Measurements from ENCODE around the gene CTSW.

- TF ChIP-seq CTCF (conservative IDR thresholded peaks at IDR 0.05; ENCODE audit: low read depth, low read length): no peak
- TF ChIP-seq MAZ (IDR thresholded peaks at IDR 0.05; ENCODE audit: borderline replicate concordance, low read depth, low read length): no peak
- no peak for TF ChIP-seq POLR2A (IDR thresholded peaks at IDR 0.05; ENCODE audit: low read depth, low read length)
- TF ChIP-seq RFX5 (IDR thresholded peaks at IDR 0.05; ENCODE audit: low read depth, low read length): no peak
- TF ChIP-seq SMC3 (IDR thresholded peaks at IDR 0.05; ENCODE audit: low read depth, low read length): no peak
- TF ChIP-seq MXI1 (IDR thresholded peaks at IDR 0.05; ENCODE audit: borderline replicate concordance, low read depth, low read length): no peak
- TF ChIP-seq MAFK (IDR thresholded peaks at IDR 0.05; ENCODE audit: low read depth, low read length): no peak
- TF ChIP-seq RAD21 (IDR thresholded peaks at IDR 0.05; ENCODE audit: low read length): no peak
- no peak for TF ChIP-seq ELK1 (IDR thresholded peaks at IDR 0.05; ENCODE audit: borderline replicate concordance, low read depth, low read length)
- no peak for TF ChIP-seq USF2 (IDR thresholded peaks at IDR 0.05; ENCODE audit: low read depth, low read length)
- TF ChIP-seq BHLHE40 (IDR thresholded peaks at IDR 0.05; ENCODE audit: low read depth, low read length): no peak
- TF ChIP-seq CEBPB (IDR thresholded peaks at IDR 0.05; ENCODE audit: low read depth, low read length): no peak
Observed at GRCh38 chr11:65850217-65851082, 29.2 kb upstream of the CTSW start.

All from IMR-90 (cell line).